Measurements from ENCODE around the gene SAA2. TPM values are rescaled to one million over a fixed set of nuclear protein-coding genes. Genes with fewer than 3 reads are reported as not detected.
"Not testable (repeated sequence)": the region's sequence is repeated elsewhere in the genome, so short reads cannot be mapped to it uniquely, and the experiment has no call there.

The SAA2 gene
- total RNA-seq, 2 donors from 2014 or later, result not detected

DNA sequence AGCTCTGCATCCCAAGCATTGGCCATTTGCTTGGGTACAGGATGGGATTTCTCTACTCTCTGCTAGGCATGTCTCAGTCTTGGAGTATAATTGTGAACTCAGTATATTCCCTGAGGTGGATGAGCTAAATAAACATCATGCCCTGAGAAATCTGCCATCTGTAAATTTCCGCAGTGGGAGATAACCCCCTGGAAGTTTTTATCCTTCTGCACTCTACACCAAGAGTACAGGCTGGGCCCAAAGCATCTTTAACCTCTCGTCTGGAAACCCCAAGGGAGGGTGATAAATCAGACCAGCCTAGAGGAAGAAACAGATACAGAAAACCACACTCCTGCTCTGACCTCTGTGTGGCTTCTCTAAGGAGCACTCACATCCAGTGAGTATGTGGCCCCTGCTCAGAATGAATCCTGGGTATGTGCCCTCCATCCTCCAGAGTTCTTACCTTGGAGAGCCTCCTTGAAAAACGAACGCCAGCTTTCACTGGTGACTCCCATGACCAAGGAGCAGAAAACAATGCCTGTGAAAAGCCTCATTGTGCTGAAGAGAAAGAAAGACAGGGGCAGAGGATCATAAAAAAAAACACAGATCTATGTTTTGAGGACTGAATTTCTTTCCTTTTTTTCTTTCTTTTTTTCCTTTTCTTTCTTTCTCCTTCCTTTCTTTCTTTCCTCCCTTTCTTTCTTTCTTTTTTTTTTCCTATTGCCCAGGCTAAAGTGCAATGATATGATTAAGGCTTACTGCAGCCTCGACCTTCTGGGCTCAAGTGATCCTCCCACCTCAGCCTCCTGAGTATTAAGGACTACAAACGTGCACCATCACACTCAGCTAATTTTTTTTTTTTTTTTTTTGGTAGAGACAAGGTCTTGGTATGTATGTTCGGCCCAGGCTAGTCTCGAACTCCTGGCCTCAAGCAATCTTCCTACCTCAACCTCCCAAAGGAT, 12.8 kb downstream of the SAA2 start:
- ATAC-seq (replicated peaks), result no peak
- Mint-ChIP-seq H3K27me3 (peaks cover 25% of the 10 kb centered on the region), H3K4me1 (no peaks in the 10 kb centered on the region), H3K4me3 (no peak overlapping the region), H3K9me3 (no peaks in the 10 kb centered on the region), H3K27ac (no peak overlapping the region), H3K36me3 (ENCODE audit: low read depth) (no peaks in the 10 kb centered on the region)

- no peak overlapping the region for H3K4me3 Mint-ChIP-seq
- H3K36me3 Mint-ChIP-seq (ENCODE audit: low read depth), result no peaks in the 10 kb centered on the region
- ATAC-seq (replicated peaks), result no peak
- H3K4me1 Mint-ChIP-seq, result no peaks in the 10 kb centered on the region
- H3K27ac Mint-ChIP-seq, result no peak overlapping the region
- H3K9me3 Mint-ChIP-seq, result no peaks in the 10 kb centered on the region
- peaks cover 16% of the 10 kb centered on the region for H3K27me3 Mint-ChIP-seq
Observed at GRCh38 chr11:18233912-18234311, 14.6 kb downstream of the SAA2 start.

GRCh38 chr11:18230859-18231258, 17.6 kb downstream of the SAA2 start:
- no peaks in the 10 kb centered on the region for H3K36me3 Mint-ChIP-seq (ENCODE audit: low read depth)
- ATAC-seq (replicated peaks), result no peak
- H3K9me3 Mint-ChIP-seq, result no peaks in the 10 kb centered on the region
- no peak overlapping the region for H3K27ac Mint-ChIP-seq
- H3K4me3 Mint-ChIP-seq, result no peak overlapping the region
- H3K4me1 Mint-ChIP-seq, result no peaks in the 10 kb centered on the region
- H3K27me3 Mint-ChIP-seq, result peaks cover 4% of the 10 kb centered on the region

- Mint-ChIP-seq H3K4me3 (no peak overlapping the region), H3K27ac (no peak overlapping the region), H3K27me3 (peaks cover 9% of the 10 kb centered on the region), H3K4me1 (no peaks in the 10 kb centered on the region), H3K36me3 (ENCODE audit: low read depth) (no peaks in the 10 kb centered on the region), H3K9me3 (no peaks in the 10 kb centered on the region)
- ATAC-seq (replicated peaks), result no peak
Observed at GRCh38 chr11:18229501-18229900, 19.0 kb downstream of the SAA2 start.

- Mint-ChIP-seq H3K27ac (no peak overlapping the region), H3K4me3 (no peak overlapping the region), H3K9me3 (no peaks in the 10 kb centered on the region), H3K36me3 (ENCODE audit: low read depth) (no peaks in the 10 kb centered on the region), H3K27me3 (peaks cover 5% of the 10 kb centered on the region), H3K4me1 (no peaks in the 10 kb centered on the region)
- ATAC-seq (replicated peaks), result no peak
Observed at GRCh38 chr11:18225913-18226312, 22.6 kb downstream of the SAA2 start.

DNA sequence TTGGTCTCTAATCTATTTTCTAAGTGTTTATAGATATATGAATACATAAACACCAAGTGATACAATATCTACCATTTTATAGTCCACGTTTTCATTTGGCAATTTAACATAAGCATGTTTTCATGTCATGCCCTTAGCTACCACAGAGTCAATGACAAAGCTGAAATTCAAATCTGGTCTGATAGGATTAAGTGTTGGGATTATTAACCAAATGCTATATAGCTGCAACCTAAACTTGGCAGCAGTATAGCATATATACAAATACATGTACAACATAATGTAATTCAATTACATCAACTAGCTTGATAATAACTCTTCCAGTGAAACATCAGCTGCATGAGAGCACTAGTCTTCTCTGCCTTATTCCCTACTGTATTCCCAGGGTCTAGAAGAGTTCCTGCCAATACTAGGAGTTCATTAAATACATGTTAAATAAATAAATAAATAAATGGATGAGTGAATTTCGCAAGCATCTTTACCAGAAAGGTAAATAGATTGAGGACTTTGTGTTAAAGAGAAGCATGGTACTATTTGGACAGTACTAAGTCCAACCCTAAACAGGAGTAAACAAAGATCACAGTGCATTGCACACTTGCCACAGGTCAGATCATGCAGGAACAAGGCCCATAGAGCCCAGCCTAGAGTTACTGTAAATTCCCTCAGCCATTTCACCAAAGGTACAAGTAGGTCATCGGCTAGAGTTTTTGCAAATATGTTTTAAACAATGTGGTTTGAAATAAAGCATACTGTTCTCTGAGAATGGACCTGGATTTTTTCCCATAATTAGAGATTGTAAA, 24.7 kb downstream of the SAA2 start:
- H3K4me3 Mint-ChIP-seq, result no peak overlapping the region
- H3K27ac Mint-ChIP-seq, result no peak overlapping the region
- peaks cover 5% of the 10 kb centered on the region for H3K27me3 Mint-ChIP-seq
- no peaks in the 10 kb centered on the region for H3K9me3 Mint-ChIP-seq
- no peaks in the 10 kb centered on the region for H3K36me3 Mint-ChIP-seq (ENCODE audit: low read depth)
- H3K4me1 Mint-ChIP-seq, result no peaks in the 10 kb centered on the region
- no peak for ATAC-seq (replicated peaks)

- no peaks in the 10 kb centered on the region for H3K36me3 Mint-ChIP-seq (ENCODE audit: low read depth)
- ATAC-seq (replicated peaks), result no peak
- no peak overlapping the region for H3K4me3 Mint-ChIP-seq
- H3K4me1 Mint-ChIP-seq, result no peaks in the 10 kb centered on the region
- peaks cover 5% of the 10 kb centered on the region for H3K27me3 Mint-ChIP-seq
- H3K27ac Mint-ChIP-seq, result no peak overlapping the region
- no peaks in the 10 kb centered on the region for H3K9me3 Mint-ChIP-seq
Observed at GRCh38 chr11:18222814-18223421, 25.6 kb downstream of the SAA2 start.

- Mint-ChIP-seq H3K27me3 (peaks cover 9% of the 10 kb centered on the region), H3K4me3 (no peak overlapping the region), H3K36me3 (ENCODE audit: low read depth) (no peaks in the 10 kb centered on the region), H3K9me3 (no peaks in the 10 kb centered on the region), H3K27ac (no peak overlapping the region), H3K4me1 (no peaks in the 10 kb centered on the region)
- ATAC-seq (replicated peaks), result no peak
Observed at GRCh38 chr11:18221274-18221876, 27.1 kb downstream of the SAA2 start.

DNA sequence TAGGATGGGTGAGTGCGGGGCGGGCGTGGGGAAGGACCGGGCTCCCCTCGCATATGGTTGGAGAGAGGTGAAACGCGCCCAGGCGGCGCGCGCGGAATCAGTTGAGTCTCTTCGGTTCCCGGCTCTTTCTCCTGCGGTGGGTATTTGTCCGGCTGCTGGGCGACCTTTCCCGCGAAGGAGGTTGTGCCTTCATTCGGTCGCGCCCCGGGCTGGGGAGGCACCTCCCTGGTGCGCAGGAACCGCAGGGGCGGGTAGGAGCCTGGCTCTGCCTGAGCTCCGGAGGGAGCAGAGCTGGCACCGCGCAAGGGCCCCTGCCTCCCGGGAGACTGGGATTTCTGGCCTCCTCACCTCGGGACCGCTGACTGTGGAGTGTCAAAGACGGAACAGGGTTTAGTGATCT, 39.4 kb downstream of the SAA2 start:
- Mint-ChIP-seq H3K27ac (no peak overlapping the region), H3K36me3 (ENCODE audit: low read depth) (no peaks in the 10 kb centered on the region), H3K4me1 (no peaks in the 10 kb centered on the region), H3K9me3 (no peaks in the 10 kb centered on the region), H3K27me3 (peaks cover 25% of the 10 kb centered on the region), H3K4me3 (no peak overlapping the region)
- no peak for ATAC-seq (replicated peaks)

- H3K9me3 Mint-ChIP-seq, result no peaks in the 10 kb centered on the region
- H3K36me3 Mint-ChIP-seq (ENCODE audit: low read depth), result no peaks in the 10 kb centered on the region
- no peak overlapping the region for H3K27ac Mint-ChIP-seq
- H3K27me3 Mint-ChIP-seq, result peaks cover 35% of the 10 kb centered on the region
- no peak overlapping the region for H3K4me3 Mint-ChIP-seq
- ATAC-seq (replicated peaks), result no peak
- H3K4me1 Mint-ChIP-seq, result no peaks in the 10 kb centered on the region
Observed at GRCh38 chr11:18204771-18205170, 43.7 kb downstream of the SAA2 start.

DNA sequence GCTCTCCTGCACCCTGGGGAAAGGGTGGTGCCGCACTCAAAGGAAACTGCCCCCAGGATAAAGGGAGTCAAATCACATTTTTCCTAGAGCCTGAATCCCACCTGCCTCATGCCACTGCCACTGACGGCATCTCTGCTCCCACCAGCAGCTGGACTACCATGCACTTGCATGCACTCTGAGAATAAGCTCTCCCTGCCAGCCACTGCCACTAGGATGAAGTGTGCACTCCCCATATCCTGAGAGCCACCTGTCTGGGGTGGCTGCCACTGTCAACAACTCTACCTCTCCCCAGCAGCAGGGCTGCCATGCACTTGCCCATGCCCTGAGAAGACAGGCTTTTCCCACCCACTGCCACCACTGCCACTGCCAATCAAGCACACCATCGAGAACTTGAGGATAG, 44.2 kb downstream of the SAA2 start:
- H3K27me3 Mint-ChIP-seq, result peaks cover 35% of the 10 kb centered on the region
- H3K36me3 Mint-ChIP-seq (ENCODE audit: low read depth), result no peaks in the 10 kb centered on the region
- ATAC-seq (replicated peaks), result no peak
- no peaks in the 10 kb centered on the region for H3K9me3 Mint-ChIP-seq
- H3K4me1 Mint-ChIP-seq, result no peaks in the 10 kb centered on the region
- no peak overlapping the region for H3K27ac Mint-ChIP-seq
- no peak overlapping the region for H3K4me3 Mint-ChIP-seq

- peaks cover 35% of the 10 kb centered on the region for H3K27me3 Mint-ChIP-seq
Observed at GRCh38 chr11:18203723-18204122, 44.7 kb downstream of the SAA2 start.

DNA sequence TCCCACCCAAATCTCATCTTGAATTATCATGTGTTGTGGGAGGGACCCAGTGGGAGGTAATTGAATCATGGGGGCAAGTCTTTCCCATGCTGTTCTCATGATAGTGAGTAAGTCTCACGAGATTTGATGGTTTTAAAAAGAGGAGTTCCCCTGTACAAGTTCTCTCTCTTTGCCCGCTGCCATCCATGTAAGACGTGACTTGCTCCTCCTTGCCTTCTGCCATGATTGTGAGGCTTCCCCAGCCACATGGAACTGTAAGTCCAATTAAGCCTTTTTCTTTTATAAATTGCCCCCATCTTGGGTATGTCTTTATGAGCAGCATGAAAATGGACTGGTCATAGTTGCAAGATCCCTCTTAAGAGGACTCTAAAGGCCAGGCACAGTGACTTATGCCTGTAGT, 50.7 kb downstream of the SAA2 start:
- not testable (repeated sequence) for H3K27ac Mint-ChIP-seq; H3K9me3 Mint-ChIP-seq; H3K36me3 Mint-ChIP-seq (ENCODE audit: low read depth); H3K4me1 Mint-ChIP-seq; H3K27me3 Mint-ChIP-seq; ATAC-seq (replicated peaks); H3K4me3 Mint-ChIP-seq

More at GRCh38 chr11:18203723-18204122, 44.7 kb downstream of the SAA2 start:
- H3K4me1 Mint-ChIP-seq, result no peaks in the 10 kb centered on the region
- H3K4me3 Mint-ChIP-seq, result no peak overlapping the region
- no peaks in the 10 kb centered on the region for H3K9me3 Mint-ChIP-seq
- no peaks in the 10 kb centered on the region for H3K36me3 Mint-ChIP-seq (ENCODE audit: low read depth)
- ATAC-seq (replicated peaks), result peak; percentile 37
- H3K27ac Mint-ChIP-seq, result no peak overlapping the region

- no peaks in the 10 kb centered on the region for H3K9me3 Mint-ChIP-seq
- H3K27ac Mint-ChIP-seq, result no peak overlapping the region
- H3K36me3 Mint-ChIP-seq (ENCODE audit: low read depth), result no peaks in the 10 kb centered on the region
- no peak for ATAC-seq (replicated peaks)
- no peaks in the 10 kb centered on the region for H3K4me1 Mint-ChIP-seq
- H3K4me3 Mint-ChIP-seq, result no peak overlapping the region
- peaks cover 7% of the 10 kb centered on the region for H3K27me3 Mint-ChIP-seq
Observed at GRCh38 chr11:18196532-18196931, 51.9 kb downstream of the SAA2 start.
